ENCODE data around the gene POU6F1. TPM values are rescaled to one million over a fixed set of nuclear protein-coding genes. Genes with fewer than 3 reads are reported as not detected.

Gene POU6F1
- total RNA-seq, 1 experiment from 2014 or later, result 13.3 TPM

DNA sequence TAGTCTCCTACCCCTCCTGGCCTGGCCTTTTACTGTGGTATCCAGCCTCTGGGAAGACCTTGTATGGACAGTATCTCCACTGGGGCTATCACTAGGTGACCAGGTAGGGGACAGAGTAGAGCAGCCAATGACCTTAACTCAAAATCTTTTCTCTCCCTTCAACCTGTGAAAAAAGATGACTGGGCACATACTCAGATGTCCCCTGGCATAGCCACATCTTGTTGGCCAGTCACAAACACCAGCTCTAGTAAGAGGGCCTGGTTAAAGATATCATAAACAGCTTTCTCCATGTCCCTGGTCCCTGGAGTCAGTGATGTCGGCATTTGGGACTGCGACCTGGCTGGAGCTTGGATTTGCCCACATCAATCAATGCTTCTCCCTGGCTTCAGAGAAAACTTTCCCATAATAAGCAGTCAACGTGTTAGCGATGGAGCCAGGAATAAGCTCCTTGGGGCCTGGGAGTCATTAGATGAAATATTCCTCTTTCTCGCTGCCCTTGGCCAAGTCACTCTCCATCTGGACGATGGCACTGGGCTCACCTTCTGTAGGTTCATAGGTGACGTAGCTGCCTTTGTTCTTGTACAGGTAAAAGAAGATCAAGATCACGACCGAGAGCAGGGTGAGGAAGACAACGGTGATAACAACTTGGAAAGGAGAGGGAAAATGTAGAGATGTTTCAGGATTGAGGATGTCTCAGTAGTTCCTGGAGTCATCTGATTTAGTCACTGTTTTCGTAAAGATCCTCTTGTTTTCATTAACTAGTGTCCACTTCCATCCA is 27.8 kb upstream of the POU6F1 start:
- Histone ChIP-seq H3K27me3 (ENCODE audit: insufficient read depth, low read length) (no peaks in the 10 kb centered on the region), H3K9ac (ENCODE audit: extremely low read depth, insufficient read length, low read length) (no peak overlapping the region), H3K79me1 (ENCODE audit: insufficient read depth, low read depth, low read length, poor library complexity, severe bottlenecking) (no peaks in the 10 kb centered on the region), H3K14ac (ENCODE audit: insufficient read depth, low read length) (no peak overlapping the region), H4K8ac (replicated peaks; ENCODE audit: insufficient read length, low read depth, low read length) (no peak overlapping the region), H4K5ac (ENCODE audit: insufficient read length, low read depth, low read length) (no peak overlapping the region), H3K4ac (ENCODE audit: low read depth, low read length) (no peak overlapping the region), H3K4me1 (ENCODE audit: insufficient read depth, low read length) (peaks cover 7% of the 10 kb centered on the region; the same call in 1 of the 2 replicates), H3K23me2 (ENCODE audit: insufficient read length, low read depth, low read length, poor library complexity, severe bottlenecking) (no peaks in the 10 kb centered on the region), H3K56ac (ENCODE audit: insufficient read length, low read depth, low read length) (no peak overlapping the region), H2BK120ac (ENCODE audit: low read depth, low read length, poor library complexity, severe bottlenecking) (no peak overlapping the region), H2AFZ (ENCODE audit: low read length) (no peak overlapping the region), H3K27ac (ENCODE audit: insufficient read length, low read depth, low read length) (no peak overlapping the region), H2BK5ac (ENCODE audit: insufficient read length, low read length) (no peak overlapping the region), H4K20me1 (ENCODE audit: control insufficient read depth, insufficient read depth, insufficient read length) (no peaks in the 10 kb centered on the region), H2BK20ac (ENCODE audit: low read depth, low read length, poor library complexity, severe bottlenecking) (no peak overlapping the region), H3T11ph (ENCODE audit: low read length) (no peak overlapping the region), H3K23ac (ENCODE audit: insufficient read length, low read depth, low read length) (no peak overlapping the region), H2BK12ac (ENCODE audit: insufficient read length, low read depth, low read length) (no peak overlapping the region), H3K79me2 (ENCODE audit: insufficient read depth, low read length) (no peaks in the 10 kb centered on the region), H3K18ac (ENCODE audit: insufficient read length, low read depth, low read length) (no peak overlapping the region), H4K91ac (ENCODE audit: insufficient read length, low read depth, low read length) (no peak overlapping the region), H2BK15ac (ENCODE audit: low read depth, low read length) (no peak overlapping the region), H3K4me2 (ENCODE audit: insufficient read depth, insufficient read length, low read length) (no peak overlapping the region), H2AK5ac (ENCODE audit: insufficient read length, low read length) (no peak overlapping the region), H3K9me3 (ENCODE audit: control insufficient read depth, low read depth, low read length) (no peaks in the 10 kb centered on the region)
- DNase-seq, result no peak
- peaks cover 23 to 42% (median 30%) of the 10 kb centered on the region in 3 experiments for H3K36me3 Mint-ChIP-seq (ENCODE audit: insufficient read depth in 1 of 3, low read depth in 3 of 3)
- H3K9me3 Mint-ChIP-seq, result no peaks in the 10 kb centered on the region
- no peak overlapping the region for H3K4me3 Mint-ChIP-seq
- peaks cover 28 to 29% of the 10 kb centered on the region in 2 experiments for H3K4me1 Mint-ChIP-seq
- WGBS (ENCODE audit: extremely low coverage, insufficient read length, low lambda C conversion rate), result no CpG with 5 or more reads among the region's 11 CpGs
- TF ChIP-seq, protein P1, sequence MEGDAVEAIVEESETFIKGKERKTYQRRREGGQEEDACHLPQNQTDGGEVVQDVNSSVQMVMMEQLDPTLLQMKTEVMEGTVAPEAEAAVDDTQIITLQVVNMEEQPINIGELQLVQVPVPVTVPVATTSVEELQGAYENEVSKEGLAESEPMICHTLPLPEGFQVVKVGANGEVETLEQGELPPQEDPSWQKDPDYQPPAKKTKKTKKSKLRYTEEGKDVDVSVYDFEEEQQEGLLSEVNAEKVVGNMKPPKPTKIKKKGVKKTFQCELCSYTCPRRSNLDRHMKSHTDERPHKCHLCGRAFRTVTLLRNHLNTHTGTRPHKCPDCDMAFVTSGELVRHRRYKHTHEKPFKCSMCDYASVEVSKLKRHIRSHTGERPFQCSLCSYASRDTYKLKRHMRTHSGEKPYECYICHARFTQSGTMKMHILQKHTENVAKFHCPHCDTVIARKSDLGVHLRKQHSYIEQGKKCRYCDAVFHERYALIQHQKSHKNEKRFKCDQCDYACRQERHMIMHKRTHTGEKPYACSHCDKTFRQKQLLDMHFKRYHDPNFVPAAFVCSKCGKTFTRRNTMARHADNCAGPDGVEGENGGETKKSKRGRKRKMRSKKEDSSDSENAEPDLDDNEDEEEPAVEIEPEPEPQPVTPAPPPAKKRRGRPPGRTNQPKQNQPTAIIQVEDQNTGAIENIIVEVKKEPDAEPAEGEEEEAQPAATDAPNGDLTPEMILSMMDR (conservative IDR thresholded peaks at IDR 0.05), result no peak
- H3K27me3 Mint-ChIP-seq (ENCODE audit: low read depth), result no peaks in the 10 kb centered on the region
- peak overlapping the region in 2 of 3 experiments; percentile 71 to 76; a peak in 4 of 7 replicates for H3K27ac Mint-ChIP-seq

Data from H9 (cell line).